Neural cell (in vitro differentiated cells): Measurements from ENCODE around the gene BNC2.

Source experiments
- EP300 ChIP-seq: fragments of 450-650 bp; conservative IDR thresholded peaks from 2 replicates; pipeline ENCODE4 v1.6.1; 2014; ENCODE audit warnings: antibody characterized with exemption, mild to moderate bottlenecking, moderate library complexity; ENCODE audit not compliant: poor library complexity, severe bottlenecking
- EZH2 ChIP-seq: fragments of 200-600, 300-800 bp; shearing (Covaris generic), sonication (generic); IDR thresholded peaks from 2 replicates; pipeline ENCODE4 v1.6.1; 2014; ENCODE audit warnings: antibody characterized with exemption, low read length, borderline replicate concordance, mild to moderate bottlenecking; ENCODE audit not compliant: insufficient read depth, poor library complexity, severe bottlenecking
- POLR2AphosphoS5 ChIP-seq: IDR thresholded peaks from 2 replicates; pipeline ENCODE4 v1.6.1; 2012
- TAF1 ChIP-seq: IDR thresholded peaks from 2 replicates; pipeline ENCODE4 v1.6.1; 2012; ENCODE audit warnings: low read depth
- TF ChIP-seq, protein P1 (sequence below): fragments of 450-650 bp; IDR thresholded peaks from 2 replicates; pipeline ENCODE4 v1.5.1; 2014; ENCODE audit warnings: antibody characterized with exemption, mild to moderate bottlenecking, moderate library complexity; ENCODE audit not compliant: poor library complexity, severe bottlenecking

DNA sequence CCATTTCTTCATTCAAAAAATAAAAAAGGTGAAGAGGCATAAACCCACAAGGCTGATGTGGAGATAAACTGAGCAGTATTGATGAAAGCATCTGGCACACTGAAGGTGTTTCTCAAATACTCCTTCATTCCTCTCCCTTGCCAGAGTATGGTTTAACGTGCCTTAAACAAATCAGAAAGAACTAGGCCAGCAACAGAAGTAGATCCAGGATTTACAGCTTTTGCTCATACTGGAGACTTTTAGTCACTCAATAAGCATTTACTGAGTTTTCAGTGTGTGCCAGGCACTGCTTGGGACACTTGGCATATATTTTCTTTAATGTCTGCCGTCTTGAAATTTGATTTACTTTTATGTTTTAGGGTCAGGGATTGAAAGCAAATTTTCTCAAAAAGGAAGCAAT, 53.0 kb downstream of the BNC2 start:
- TF ChIP-seq, protein P1, sequence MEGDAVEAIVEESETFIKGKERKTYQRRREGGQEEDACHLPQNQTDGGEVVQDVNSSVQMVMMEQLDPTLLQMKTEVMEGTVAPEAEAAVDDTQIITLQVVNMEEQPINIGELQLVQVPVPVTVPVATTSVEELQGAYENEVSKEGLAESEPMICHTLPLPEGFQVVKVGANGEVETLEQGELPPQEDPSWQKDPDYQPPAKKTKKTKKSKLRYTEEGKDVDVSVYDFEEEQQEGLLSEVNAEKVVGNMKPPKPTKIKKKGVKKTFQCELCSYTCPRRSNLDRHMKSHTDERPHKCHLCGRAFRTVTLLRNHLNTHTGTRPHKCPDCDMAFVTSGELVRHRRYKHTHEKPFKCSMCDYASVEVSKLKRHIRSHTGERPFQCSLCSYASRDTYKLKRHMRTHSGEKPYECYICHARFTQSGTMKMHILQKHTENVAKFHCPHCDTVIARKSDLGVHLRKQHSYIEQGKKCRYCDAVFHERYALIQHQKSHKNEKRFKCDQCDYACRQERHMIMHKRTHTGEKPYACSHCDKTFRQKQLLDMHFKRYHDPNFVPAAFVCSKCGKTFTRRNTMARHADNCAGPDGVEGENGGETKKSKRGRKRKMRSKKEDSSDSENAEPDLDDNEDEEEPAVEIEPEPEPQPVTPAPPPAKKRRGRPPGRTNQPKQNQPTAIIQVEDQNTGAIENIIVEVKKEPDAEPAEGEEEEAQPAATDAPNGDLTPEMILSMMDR: no peak
- no peak for TF ChIP-seq EZH2
- no peak for TF ChIP-seq EP300
- TF ChIP-seq TAF1: no peak
- no peak for TF ChIP-seq POLR2AphosphoS5
